ENCODE measurements around the gene METTL24. TPM values are rescaled to one million over a fixed set of nuclear protein-coding genes. Genes with fewer than 3 reads are reported as not detected.
A peak's percentile ranks its signal among the peaks of the same experiment; 100 is the strongest.
"Not testable (repeated sequence)": the region's sequence is repeated elsewhere in the genome, so short reads cannot be mapped to it uniquely, and the experiment has no call there.

METTL24 gene
- total RNA-seq, 1 donor from 2014 or later = 0.91 TPM

DNA sequence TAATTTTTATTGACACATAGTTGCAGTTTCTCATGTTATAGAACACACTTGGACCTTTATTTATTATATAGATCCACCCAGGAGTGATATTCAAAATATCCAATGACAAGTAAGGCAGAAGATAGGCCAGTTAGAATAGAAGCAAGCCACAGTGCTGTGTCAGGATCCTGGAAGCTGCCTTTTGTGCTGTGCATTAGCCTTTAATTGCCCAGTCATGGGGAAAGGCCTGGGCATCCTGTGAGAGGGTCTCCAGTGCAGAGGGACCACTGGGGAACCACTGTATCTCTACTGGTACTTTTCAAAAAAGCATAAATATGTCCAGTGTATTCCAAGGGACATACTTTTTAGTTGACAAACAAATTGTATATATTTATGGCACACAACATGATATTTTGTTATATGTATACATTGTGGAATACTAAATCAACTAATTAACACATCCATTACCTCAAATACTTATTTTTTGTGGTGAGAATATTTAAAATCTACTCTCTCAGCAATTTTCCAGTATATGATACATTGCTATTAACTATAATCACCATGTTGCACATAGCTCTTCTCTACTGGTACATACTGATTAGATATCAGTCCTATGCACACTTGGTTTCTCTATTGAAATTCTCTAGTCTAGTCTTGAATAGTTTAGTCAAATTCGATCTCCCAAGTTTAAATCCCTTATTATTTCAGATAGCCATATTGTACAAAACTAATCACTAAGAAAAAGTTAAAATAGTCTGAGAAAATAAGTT lies 118.4 kb downstream of the METTL24 start:
- no peak for ATAC-seq (ENCODE audit: poor library complexity)
- no peak for DNase-seq
- intact Hi-C loops (cut with DNase I) = no loop called here

DNA sequence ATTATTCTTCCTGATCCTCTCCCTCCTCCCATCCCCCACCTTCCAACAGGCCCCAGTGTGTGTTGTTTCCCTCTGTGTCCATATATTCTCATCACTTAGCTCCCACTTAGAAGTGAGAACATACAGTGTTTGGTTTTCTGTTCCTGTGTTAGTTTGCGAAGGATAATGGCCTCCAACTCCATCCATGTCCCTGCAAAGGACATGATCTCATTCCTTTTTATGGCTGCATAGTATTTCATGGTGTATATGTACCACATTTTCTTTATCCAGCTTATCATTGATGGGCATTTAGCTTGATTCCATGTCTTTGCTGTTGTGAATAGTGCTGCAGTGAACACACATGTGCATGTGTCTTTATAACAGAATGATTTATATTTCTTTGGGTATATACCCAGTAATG lies 122.1 kb downstream of the METTL24 start:
- ATAC-seq (ENCODE audit: poor library complexity); intact Hi-C loops (cut with DNase I); DNase-seq: not testable (repeated sequence)

DNA sequence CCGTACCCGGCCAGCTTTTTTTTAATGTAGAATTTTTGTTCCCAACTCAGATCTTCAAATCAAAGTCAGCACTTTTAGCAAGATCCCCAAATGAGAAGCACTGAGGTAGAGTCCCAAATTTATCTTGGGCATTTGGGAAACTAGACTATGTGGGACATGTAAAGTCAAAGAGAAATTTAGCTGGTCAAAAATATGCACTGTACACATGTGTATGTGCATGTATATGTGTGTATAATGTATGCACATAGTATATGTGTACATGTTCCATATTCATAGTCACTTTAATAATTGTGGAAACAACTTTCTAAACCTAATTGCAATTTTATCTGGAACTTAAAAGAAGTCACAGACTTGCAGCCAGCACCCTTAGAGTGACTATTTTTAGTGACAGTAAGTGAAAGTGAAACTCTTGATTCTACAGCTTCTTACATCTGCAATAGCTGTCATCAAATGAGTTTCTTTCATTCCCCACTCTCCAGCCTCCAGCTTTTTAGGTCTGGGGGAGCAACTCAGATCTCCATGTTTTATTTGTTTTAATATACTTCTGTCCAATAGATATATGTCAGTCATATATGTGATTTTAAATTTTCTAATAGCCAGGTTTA lies 124.3 kb downstream of the METTL24 start:
- ATAC-seq (ENCODE audit: poor library complexity) = peak; percentile 74
- DNase-seq = no peak
- intact Hi-C loops (cut with DNase I) = no loop called here

DNA sequence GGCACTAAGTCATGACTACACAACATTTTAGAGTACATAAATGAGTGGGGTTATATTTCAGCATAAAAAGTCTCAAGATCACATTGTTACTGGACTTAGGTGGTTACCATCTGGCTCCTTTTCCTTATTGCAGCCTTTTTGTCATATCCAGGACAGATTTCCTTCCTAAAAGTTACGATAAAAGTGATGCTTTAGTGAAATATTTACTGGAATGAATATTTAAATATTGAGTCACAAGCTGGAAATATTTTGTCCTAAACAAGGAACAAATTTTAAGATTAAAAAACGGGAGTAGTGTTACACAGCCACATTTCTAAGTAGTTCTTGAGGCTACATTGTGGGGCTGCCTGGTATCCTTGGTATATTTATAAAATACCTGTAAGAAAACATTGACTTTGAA lies 125.7 kb downstream of the METTL24 start:
- DNase-seq = no peak
- intact Hi-C loops (cut with DNase I) = no loop called here
- no peak for ATAC-seq (ENCODE audit: poor library complexity)

DNA sequence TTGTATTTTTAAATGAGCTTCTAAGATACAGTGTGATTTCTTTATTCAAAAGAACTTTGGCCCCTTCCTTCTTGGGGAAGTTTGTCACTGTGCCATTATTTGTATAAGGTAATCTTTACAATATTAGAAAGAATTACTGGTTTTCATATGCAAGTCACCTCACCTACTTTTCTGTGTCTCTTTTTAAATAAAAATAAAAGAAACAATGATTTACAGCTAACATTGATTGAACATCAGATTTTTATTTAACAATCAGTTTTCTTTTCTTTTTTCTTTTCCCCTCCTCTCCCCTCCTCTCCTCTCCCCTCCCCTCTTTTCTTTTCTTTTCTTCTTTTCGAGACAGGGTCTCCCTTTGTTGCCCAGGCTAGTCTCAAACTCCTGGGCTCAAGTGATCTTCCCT lies 131.9 kb downstream of the METTL24 start:
- intact Hi-C loops (cut with DNase I) = no loop called here
- no peak for DNase-seq
- ATAC-seq (ENCODE audit: poor library complexity) = no peak

GRCh38 chr6:110221738-110222137 lies 136.4 kb downstream of the METTL24 start:
- no peak for DNase-seq
- intact Hi-C loops (cut with DNase I) = no loop called here
- ATAC-seq (ENCODE audit: poor library complexity) = no peak

DNA sequence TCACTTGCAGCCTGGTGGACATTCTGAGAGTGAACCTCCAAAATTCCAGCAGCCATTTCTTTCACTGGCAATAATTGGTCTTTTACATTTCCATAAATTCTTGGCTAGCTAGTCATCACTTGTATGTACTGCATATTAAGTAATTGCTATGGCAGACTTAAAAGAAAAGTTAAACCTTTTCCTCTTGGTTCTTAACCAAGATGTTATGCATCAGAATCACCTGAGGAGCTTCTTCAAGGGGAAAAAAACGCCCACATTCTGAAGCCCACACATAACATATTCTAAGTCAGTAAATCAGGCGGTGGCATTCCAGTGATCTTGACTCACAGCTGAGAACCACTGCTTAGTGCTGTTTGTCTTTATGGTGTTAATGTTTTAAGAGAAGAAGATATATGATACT lies 140.9 kb downstream of the METTL24 start:
- ATAC-seq (ENCODE audit: poor library complexity) (no peak), DNase-seq (no peak)
- intact Hi-C loops (cut with DNase I) = no loop called here

GRCh38 chr6:110216140-110216539 lies 142.0 kb downstream of the METTL24 start:
- intact Hi-C loops (cut with DNase I) = no loop called here
- DNase-seq = no peak
- ATAC-seq (ENCODE audit: poor library complexity) = no peak

GRCh38 chr6:110214338-110214737 lies 143.8 kb downstream of the METTL24 start:
- no peak for ATAC-seq (ENCODE audit: poor library complexity)
- intact Hi-C loops (cut with DNase I) = no loop called here
- no peak for DNase-seq

GRCh38 chr6:110211753-110212152 lies 146.4 kb downstream of the METTL24 start:
- intact Hi-C loops (cut with DNase I) = no loop called here
- DNase-seq = no peak
- no peak for ATAC-seq (ENCODE audit: poor library complexity)

DNA sequence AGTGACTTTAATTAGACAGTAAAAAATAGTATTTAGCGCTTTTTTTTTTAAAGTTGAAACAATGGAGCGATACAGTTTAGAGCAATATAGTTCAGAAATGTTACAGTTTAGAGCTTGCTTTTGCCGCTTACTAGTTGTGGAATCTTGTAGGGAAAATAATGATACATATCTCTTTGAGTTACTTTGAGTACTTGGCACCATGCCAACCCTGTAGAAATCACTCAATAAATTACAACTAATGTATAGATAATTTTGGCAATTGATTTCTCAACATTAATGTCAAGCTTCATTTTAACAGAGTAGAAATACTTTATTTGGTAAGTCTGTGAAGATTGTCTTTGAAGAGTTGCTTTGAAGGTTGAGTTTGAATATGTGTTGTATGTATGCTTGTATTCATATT lies 150.5 kb downstream of the METTL24 start:
- DNase-seq (no peak), ATAC-seq (ENCODE audit: poor library complexity) (no peak)
- intact Hi-C loops (cut with DNase I) = no loop called here

- intact Hi-C loops (cut with DNase I) = no loop called here
- DNase-seq (no peak), ATAC-seq (ENCODE audit: poor library complexity) (no peak)
Measured at GRCh38 chr6:110201151-110201884, 156.8 kb downstream of the METTL24 start.

- no peak for ATAC-seq (ENCODE audit: poor library complexity)
- intact Hi-C loops (cut with DNase I) = no loop called here
- DNase-seq = no peak
Measured at GRCh38 chr6:110198561-110198960, 159.6 kb downstream of the METTL24 start.

GRCh38 chr6:110196874-110197273 lies 161.3 kb downstream of the METTL24 start:
- intact Hi-C loops (cut with DNase I) = no loop called here
- DNase-seq = no peak
- no peak for ATAC-seq (ENCODE audit: poor library complexity)

- ATAC-seq (ENCODE audit: poor library complexity) = no peak
- no peak for DNase-seq
- intact Hi-C loops (cut with DNase I) = no loop called here
Measured at GRCh38 chr6:110195639-110196038, 162.5 kb downstream of the METTL24 start.

Other genes starting within 250 kb of the METTL24 start
- gene WASF1, start 178.7 kb downstream of the METTL24 start, total RNA-seq = 1.2 TPM
- 15.0 TPM for gene CDC40, start 177.9 kb downstream of the METTL24 start, total RNA-seq
- 31.1 TPM for gene DDO, start 57.2 kb upstream of the METTL24 start, total RNA-seq
- not detected for gene SLC22A16, start 118.3 kb upstream of the METTL24 start, total RNA-seq

All from Right ventricle myocardium superior (tissue), 1 donor.